Measurements from ENCODE around the gene SKOR2.
"Not testable (repeated sequence)": the region's sequence is repeated elsewhere in the genome, so short reads cannot be mapped to it uniquely, and the experiment has no call there.

Gene SKOR2

DNA sequence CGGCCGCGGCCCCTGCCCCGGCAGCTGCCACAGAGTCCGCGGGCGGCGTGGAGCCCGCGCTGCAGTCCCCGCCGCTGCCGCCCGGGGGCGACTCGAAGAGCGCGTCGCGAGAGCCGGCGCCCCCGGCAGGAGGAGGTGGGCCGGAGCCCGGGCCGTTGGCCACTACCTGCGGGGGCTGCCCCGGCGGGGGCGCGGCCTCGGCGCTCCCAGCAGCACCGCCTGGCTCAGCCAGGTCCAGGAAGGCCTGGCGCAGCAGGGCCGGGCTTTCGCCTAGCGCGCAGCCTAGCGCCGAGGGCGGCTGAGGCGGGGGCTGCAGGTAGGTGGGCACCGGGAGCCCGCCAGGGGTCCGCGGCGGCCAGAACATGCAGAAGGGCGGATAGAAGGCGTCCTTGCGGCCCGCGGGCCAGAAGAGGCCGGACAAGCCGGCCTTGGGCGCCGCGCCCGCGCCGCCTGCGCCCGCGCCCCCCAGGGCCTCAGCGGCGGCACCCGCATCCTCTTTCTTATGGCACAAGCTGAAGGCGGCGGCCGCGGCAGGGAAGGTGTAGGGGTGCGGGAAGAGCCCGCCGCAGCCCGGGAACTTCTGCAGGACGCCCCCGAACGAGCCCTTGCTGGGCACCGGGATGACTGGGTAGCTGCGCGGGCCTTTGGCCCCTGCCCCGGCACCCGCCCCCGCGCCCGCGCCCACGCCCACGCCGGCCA, 3.9 kb downstream of the SKOR2 start:
- Mint-ChIP-seq H3K4me1 (no peaks in the 10 kb centered on the region), H3K4me3 (no peak overlapping the region), H3K27me3 (peaks cover 39% of the 10 kb centered on the region), H3K27ac (no peak overlapping the region), H3K36me3 (peaks cover 4% of the 10 kb centered on the region), H3K9me3 (peaks cover 1% of the 10 kb centered on the region)
- DNase-seq (ENCODE audit: low spot score in 2 of 2) (no peak), ATAC-seq (ENCODE audit: low read depth) (no peak)

DNA sequence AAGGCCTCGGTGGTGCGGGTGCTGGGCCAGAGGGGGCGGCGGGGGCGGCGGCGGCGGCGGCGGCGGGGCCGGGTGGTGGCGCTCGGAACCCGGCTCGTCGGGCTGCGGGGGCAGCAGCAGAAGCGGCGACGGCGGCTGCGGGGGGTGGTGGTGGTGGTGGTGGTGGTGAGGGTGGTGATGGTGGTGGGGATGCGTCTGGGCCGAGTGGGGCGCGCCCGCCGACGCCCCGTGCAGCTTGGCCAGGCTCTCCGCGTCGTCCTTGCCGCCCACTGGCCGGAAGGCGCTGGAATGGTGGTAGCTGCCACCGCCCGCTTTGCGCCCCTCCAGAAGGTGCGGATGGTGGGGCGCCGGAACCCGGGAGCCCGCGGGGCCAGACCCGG, 4.4 kb downstream of the SKOR2 start:
- ATAC-seq (ENCODE audit: low read depth) = no peak
- no peak for DNase-seq (ENCODE audit: low spot score in 2 of 2)

DNA sequence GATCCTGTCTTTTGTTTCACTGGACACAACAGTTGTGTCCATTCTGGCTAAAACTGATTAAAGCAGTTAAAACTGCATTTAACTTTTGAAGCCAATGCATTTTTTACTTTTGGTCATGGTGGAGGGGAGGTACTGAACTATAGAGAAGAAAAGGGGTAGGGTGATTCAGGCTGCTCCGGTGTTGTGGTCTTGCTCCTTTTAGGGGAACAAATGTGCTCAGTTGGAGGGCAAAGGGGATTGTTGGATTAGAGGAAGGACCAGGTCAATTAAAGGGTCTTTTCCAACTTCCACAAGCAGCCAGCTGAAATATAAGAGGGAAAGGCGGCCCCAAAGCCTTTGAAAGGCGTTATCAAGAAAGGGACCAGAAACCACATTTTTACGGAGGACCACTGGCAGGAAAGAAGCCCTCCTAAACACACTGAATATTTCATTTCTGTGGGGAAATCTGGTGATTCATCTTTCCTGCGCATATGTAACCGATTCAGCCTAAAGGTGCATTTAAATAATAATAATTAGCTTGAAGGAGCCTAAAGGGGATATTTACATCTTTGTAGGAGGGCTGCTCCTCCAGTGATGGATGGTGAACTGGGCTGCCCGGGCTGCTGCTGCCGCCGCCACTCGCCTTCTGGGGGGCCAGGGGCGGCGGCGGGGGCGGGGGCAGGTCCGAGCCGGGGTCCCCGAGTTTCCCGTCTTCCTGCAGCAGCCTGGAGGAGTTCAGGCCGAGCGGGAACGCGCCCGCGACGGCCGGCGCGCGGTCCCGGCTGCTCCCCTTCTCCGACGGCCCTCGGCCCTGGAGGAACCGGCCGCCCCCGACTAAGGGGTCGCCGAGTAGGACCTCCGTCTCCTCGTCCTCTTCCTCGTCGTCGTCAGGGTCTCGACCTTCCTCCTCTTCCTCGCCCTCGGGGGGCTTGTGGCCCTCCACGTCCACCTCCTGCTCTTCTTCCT, 5.2 kb downstream of the SKOR2 start:
- Mint-ChIP-seq H3K4me1 (no peaks in the 10 kb centered on the region), H3K27ac (no peak overlapping the region), H3K27me3 (peaks cover 35% of the 10 kb centered on the region), H3K36me3 (peaks cover 4% of the 10 kb centered on the region), H3K4me3 (no peak overlapping the region), H3K9me3 (peaks cover 1% of the 10 kb centered on the region)
- ATAC-seq (ENCODE audit: low read depth) (no peak), DNase-seq (ENCODE audit: low spot score in 2 of 2) (no peak)

More for the DNA sequence above, 4.4 kb downstream of the SKOR2 start:
- H3K36me3 Mint-ChIP-seq = peaks cover 4% of the 10 kb centered on the region
- H3K27me3 Mint-ChIP-seq = peaks cover 37% of the 10 kb centered on the region
- H3K4me1 Mint-ChIP-seq = no peaks in the 10 kb centered on the region
- no peak overlapping the region for H3K27ac Mint-ChIP-seq
- peaks cover 1% of the 10 kb centered on the region for H3K9me3 Mint-ChIP-seq
- H3K4me3 Mint-ChIP-seq = no peak overlapping the region

DNA sequence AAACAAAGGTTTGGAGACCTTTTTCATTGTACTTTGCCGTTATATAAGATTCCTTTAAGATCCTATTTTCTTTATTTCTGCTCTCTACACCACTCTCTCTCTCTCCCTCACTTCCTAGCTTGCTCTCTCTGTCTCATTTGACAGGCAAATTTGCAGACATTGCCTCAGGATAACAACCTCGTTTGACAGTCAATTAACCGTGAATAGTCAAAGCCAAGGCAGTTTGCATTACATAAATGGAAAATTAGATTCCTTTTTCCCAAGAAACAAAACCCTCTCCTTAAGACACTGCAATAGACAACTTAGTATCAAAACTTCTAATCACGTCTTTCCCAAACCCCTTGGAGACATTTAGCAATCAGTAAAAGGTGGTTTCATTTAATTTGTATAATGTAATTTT, 7.4 kb downstream of the SKOR2 start:
- no peak for DNase-seq (ENCODE audit: low spot score in 2 of 2)
- H3K4me3 Mint-ChIP-seq = no peak overlapping the region
- H3K36me3 Mint-ChIP-seq = peaks cover 4% of the 10 kb centered on the region
- H3K9me3 Mint-ChIP-seq = peaks cover 1% of the 10 kb centered on the region
- peaks cover 25% of the 10 kb centered on the region for H3K27me3 Mint-ChIP-seq
- ATAC-seq (ENCODE audit: low read depth) = no peak
- no peaks in the 10 kb centered on the region for H3K4me1 Mint-ChIP-seq
- no peak overlapping the region for H3K27ac Mint-ChIP-seq

DNA sequence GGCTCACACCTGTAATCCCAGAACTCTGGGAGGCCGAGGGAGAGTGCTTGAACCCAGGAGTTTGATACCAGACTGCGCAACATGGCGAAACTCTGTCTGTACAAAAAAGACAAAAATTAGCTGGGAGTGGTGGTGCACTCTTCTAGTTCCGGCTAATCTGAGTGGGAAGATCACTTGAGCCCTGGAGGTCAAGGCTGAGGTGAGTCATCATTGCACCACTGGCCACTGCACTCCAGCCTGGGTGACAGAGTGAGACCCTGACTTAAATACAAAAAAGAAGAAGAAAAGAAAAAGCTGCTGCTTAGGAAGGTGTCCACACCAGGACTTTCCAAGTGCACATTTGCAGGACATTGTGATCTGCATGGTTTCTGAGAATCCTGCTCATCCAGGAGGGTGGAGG, 16.4 kb downstream of the SKOR2 start:
- DNase-seq (ENCODE audit: low spot score in 2 of 2) (no peak), ATAC-seq (ENCODE audit: low read depth) (no peak)
- no peaks in the 10 kb centered on the region for H3K9me3 Mint-ChIP-seq
- no peak overlapping the region for H3K4me3 Mint-ChIP-seq
- H3K4me1 Mint-ChIP-seq = no peaks in the 10 kb centered on the region
- H3K36me3 Mint-ChIP-seq = no peaks in the 10 kb centered on the region
- peaks cover 8% of the 10 kb centered on the region for H3K27me3 Mint-ChIP-seq
- no peak overlapping the region for H3K27ac Mint-ChIP-seq

GRCh38 chr18:47226660-47227059, 24.8 kb downstream of the SKOR2 start:
- H3K36me3 Mint-ChIP-seq = no peaks in the 10 kb centered on the region
- peaks cover 18% of the 10 kb centered on the region for H3K27me3 Mint-ChIP-seq
- no peak overlapping the region for H3K4me3 Mint-ChIP-seq
- H3K27ac Mint-ChIP-seq = no peak overlapping the region
- ATAC-seq (ENCODE audit: low read depth) = no peak
- H3K9me3 Mint-ChIP-seq = no peaks in the 10 kb centered on the region
- H3K4me1 Mint-ChIP-seq = no peaks in the 10 kb centered on the region
- no peak for DNase-seq (ENCODE audit: low spot score in 2 of 2)

- Mint-ChIP-seq H3K4me1 (no peaks in the 10 kb centered on the region), H3K27me3 (peaks cover 15% of the 10 kb centered on the region), H3K9me3 (no peaks in the 10 kb centered on the region), H3K27ac (no peak overlapping the region), H3K36me3 (no peaks in the 10 kb centered on the region), H3K4me3 (no peak overlapping the region)
- DNase-seq (ENCODE audit: low spot score in 2 of 2) (peak in 1 of 2 donors; percentile 19), ATAC-seq (ENCODE audit: low read depth) (peak; percentile 60)
These were observed 35.8 kb downstream of the SKOR2 start for GRCh38 chr18:47215554-47216138.

DNA sequence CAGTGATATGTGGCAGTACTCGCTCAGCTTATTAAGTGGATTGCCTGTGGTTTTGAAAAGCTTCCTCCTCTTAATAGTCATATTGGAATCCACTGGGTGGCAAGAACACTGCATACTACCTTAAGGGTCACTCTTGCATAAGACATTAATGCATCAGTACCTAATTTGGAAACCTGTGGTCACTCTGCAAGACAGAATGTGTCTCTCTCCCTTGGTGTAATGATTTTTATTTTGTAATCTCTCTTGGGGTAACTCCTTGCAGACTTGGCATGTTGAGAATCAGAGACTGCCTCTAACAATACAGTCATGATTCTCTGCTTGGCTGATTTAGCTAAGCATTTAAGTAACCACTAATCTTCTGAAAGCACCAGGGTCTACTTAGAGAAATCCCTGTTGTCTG, 42.3 kb downstream of the SKOR2 start:
- H3K27ac Mint-ChIP-seq = no peak overlapping the region
- no peaks in the 10 kb centered on the region for H3K4me1 Mint-ChIP-seq
- ATAC-seq (ENCODE audit: low read depth) (no peak), DNase-seq (ENCODE audit: low spot score in 2 of 2) (no peak)
- H3K4me3 Mint-ChIP-seq = no peak overlapping the region
- no peaks in the 10 kb centered on the region for H3K9me3 Mint-ChIP-seq
- peaks cover 15% of the 10 kb centered on the region for H3K27me3 Mint-ChIP-seq
- no peaks in the 10 kb centered on the region for H3K36me3 Mint-ChIP-seq

DNA sequence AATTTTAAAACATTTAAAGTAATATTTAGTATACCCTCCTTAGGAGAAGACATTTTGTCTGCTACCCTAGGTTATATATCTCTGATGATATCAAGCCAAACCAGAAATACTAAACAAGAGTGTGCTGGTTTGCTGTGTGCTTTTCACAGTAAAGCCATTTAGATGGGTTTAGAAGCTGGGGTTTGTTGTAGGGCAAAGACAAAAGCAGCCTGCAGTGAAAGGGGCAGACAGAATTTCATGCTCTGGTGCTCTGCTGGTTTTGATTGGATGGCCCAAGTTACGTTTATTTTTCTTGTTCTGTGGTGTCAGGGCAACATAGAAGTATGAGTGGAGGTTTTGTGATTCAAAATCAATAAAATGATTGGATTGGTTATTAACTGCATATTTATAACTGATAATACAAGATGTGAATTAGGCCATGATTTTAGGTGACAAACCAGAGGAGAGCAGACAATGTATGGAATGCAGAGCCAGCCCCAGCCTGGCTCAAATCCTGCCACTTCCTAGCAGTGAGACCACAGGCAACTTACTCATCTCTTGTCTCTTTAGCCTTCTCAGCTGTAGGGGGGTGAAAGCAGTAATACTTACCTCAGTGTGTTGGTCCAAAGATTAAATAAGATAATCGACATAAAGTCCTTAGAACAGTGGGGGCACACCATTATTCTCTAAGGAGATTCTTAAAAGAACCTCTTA, 44.4 kb downstream of the SKOR2 start:
- no peaks in the 10 kb centered on the region for H3K36me3 Mint-ChIP-seq
- H3K27ac Mint-ChIP-seq = no peak overlapping the region
- ATAC-seq (ENCODE audit: low read depth) = no peak
- H3K27me3 Mint-ChIP-seq = peaks cover 12% of the 10 kb centered on the region
- no peak overlapping the region for H3K4me3 Mint-ChIP-seq
- H3K4me1 Mint-ChIP-seq = no peaks in the 10 kb centered on the region
- DNase-seq (ENCODE audit: low spot score in 2 of 2) = no peak
- no peaks in the 10 kb centered on the region for H3K9me3 Mint-ChIP-seq

DNA sequence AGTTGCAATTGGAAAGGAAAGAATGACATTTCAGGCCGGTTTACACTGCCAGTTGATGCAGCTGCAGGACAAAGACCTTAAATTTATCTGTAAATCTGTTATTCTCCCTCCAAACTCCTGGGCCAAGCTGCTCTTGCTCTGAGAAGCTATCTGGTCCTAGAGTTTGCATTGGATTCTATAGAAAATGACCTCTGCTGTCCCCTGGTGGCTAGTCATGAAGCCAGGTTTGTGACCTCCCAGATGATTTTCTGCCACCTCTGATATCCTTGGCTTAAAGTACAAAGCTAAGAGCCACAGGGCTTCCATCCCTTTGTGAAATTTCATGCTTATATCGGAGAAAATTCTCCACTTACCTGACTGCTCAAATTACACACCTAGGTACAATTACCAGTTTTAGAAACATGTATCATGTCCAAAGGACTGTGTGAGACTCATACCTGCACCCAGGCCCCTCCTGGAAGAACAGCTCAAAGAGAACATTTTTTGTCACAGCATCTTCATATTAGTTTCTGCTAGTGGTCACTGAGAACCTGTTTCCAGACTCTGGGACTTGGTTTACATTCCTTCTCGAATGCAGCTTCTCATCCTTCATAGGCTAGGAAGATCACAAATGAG, 46.4 kb downstream of the SKOR2 start:
- DNase-seq (ENCODE audit: low spot score in 2 of 2) = peak; percentile 32 to 34
- H3K4me1 Mint-ChIP-seq = no peaks in the 10 kb centered on the region
- H3K4me3 Mint-ChIP-seq = no peak overlapping the region
- peaks cover 4% of the 10 kb centered on the region for H3K27me3 Mint-ChIP-seq
- peak; percentile 37 for ATAC-seq (ENCODE audit: low read depth)
- H3K27ac Mint-ChIP-seq = no peak overlapping the region
- no peaks in the 10 kb centered on the region for H3K36me3 Mint-ChIP-seq
- no peaks in the 10 kb centered on the region for H3K9me3 Mint-ChIP-seq

- no peak overlapping the region for H3K27ac Mint-ChIP-seq
- no peak for ATAC-seq (ENCODE audit: low read depth)
- H3K36me3 Mint-ChIP-seq = no peaks in the 10 kb centered on the region
- DNase-seq (ENCODE audit: low spot score in 2 of 2) = no peak
- H3K9me3 Mint-ChIP-seq = no peaks in the 10 kb centered on the region
- no peak overlapping the region for H3K4me3 Mint-ChIP-seq
- peaks cover 3% of the 10 kb centered on the region for H3K27me3 Mint-ChIP-seq
- no peaks in the 10 kb centered on the region for H3K4me1 Mint-ChIP-seq
These were observed 47.6 kb downstream of the SKOR2 start for GRCh38 chr18:47203626-47204464.

DNA sequence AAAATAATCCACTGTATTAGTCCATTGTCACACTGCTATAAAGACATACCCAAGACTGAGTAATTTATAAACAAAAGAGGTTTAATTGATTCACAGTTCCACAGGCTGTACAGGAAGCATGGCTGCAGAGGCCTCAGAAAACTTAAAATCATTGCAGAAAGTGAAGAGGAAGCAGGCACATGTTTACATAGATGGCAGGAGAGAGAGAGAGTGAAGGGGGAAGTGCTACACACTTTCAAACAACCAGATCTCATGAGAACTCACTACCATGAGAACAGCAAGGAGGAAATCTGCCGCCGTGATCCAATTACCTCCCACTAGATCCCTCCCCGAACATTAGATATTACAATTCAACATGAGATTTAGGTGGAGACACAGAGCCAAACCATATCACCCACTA, 55.5 kb downstream of the SKOR2 start:
- not testable (repeated sequence) for H3K27ac Mint-ChIP-seq; H3K36me3 Mint-ChIP-seq; DNase-seq (ENCODE audit: low spot score in 2 of 2); H3K4me1 Mint-ChIP-seq; ATAC-seq (ENCODE audit: low read depth); H3K27me3 Mint-ChIP-seq; H3K9me3 Mint-ChIP-seq
- H3K4me3 Mint-ChIP-seq = peak overlapping the region; percentile 4

GRCh38 chr18:47191961-47192360, 59.5 kb downstream of the SKOR2 start:
- Mint-ChIP-seq H3K9me3 (no peaks in the 10 kb centered on the region), H3K27ac (no peak overlapping the region), H3K27me3 (peaks cover 5% of the 10 kb centered on the region), H3K4me1 (peaks cover 8% of the 10 kb centered on the region), H3K4me3 (no peak overlapping the region), H3K36me3 (peaks cover 3% of the 10 kb centered on the region)
- DNase-seq (ENCODE audit: low spot score in 2 of 2) (no peak), ATAC-seq (ENCODE audit: low read depth) (no peak)

All from memory B cell (primary cell).